Fibroblast of the conjunctiva (primary cell): ENCODE data around the gene PLK3.
"Not testable (repeated sequence)": the region's sequence is repeated elsewhere in the genome, so short reads cannot be mapped to it uniquely, and the experiment has no call there.

Source experiments
- DNase-seq: peaks from one replicate; pipeline ENCODE4 v3.0.0-alpha.2; 2010; ENCODE audit warnings: low read depth

PLK3 gene

DNA sequence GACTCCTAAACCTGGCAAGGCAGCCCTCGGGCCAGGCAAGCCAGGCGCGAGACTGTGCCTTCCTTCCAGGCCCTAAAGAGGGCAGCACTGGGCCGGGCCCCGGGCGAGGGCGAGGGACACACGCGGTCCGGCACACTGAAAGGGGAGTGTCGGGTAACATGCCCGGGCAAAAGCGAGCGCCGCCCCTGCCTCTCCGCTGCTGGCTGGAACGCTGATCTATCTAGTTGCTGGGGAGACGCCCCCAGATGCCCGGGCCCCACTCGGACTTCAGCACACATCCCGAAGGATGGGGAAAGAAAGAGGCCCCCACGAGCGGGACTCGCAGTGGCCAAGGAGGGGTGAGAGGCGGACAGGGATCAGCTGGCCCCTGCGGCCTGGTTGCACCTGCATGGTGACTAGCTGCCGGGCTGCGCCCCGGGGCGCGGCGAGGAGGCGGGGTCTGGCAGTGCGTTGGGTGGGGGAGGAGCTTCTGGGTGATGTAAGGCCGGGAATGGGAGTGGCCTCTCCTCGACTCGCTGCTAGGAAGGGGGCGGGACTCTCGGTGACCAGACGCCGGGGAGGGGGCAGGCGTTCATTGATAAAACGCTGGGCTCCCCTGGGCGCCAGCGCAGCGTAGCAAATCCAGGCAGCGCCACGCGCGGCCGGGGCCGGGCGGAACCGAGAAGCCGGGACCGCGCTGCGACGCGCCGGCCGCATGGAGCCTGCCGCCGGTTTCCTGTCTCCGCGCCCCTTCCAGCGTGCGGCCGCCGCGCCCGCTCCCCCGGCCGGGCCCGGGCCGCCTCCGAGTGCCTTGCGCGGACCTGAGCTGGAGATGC is at the start of gene PLK3:
Gene PLK3, plus strand, starts transcription at position 608 of the 815 bp plus-strand sequence. Its CDS starts 87 bp downstream, at position 695.
- DNase-seq: peak; percentile 97

DNA sequence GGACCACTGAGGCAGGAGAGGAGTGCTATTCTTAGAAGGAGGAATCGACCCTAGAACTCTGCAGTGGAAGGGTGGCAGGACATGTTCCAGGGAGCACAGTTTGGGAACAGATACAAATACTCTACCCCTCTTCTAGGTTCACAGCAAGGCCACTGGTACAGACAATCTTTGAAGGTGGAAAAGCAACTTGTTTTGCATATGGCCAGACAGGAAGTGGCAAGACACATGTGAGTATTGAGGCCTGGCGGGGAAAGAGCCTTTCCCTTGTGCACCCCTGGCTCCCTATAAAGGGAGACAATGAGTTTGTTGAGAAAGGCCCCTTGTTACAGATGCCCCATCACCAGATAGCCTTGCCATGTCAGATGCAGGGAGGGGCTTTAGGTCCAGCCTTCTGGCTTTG is 42.8 kb upstream of the PLK3 start:
- no peak for DNase-seq

DNA sequence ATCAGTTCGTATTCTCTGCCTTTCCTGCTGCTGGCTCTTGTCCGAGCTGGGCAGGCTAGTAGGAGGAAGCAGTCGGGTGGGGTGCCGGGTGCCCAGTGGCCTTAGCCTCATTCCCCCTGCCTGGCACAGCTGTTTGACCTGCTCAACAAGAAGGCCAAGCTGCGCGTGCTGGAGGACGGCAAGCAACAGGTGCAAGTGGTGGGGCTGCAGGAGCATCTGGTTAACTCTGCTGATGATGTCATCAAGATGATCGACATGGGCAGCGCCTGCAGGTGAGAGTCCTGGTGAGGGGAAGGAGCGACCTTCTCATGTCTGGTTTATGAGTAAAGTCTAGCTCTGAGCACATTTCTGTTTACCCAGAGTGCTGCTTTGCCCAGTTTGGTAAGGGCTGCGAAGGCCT is 41.1 kb upstream of the PLK3 start:
- no peak for DNase-seq

DNA sequence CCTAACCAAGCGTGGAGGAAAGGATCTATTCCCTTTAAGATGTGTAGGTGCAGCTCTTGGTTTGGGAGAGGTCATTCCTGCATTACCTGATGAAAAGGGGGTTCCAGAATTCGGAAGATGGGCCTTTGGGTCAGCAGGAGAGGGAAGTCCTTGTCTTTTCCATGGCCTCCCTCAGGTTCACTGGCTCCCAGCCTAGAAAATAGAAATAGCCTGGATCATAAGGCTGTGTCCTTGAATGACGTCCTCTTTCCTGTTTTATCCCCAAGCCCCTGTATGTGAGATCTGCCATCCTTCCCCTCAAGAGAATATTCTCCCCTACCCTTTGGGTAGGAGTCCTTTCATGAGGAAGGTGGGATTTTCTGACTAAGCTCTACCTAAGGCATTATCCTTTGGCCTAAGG is 39.3 kb upstream of the PLK3 start:
- DNase-seq: no peak

DNA sequence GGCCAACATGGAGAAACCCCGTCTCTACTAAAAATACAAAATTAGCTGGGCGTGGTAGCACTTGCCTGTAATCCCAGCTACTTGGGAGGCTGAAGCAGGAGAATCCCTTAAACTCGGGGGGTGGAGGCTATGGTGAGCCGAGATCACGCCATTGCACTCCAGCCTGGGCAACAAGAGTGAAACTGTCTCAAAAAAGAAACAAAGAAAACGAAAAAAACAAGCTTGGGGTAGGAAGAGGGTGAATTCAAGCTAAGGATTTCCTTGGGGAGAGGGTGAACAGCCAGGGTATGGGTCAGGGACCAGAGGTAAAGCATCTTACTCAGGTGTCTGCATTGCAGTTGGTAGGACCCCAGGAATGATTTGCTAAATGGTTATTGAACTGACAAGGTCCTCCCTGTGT is 33.8 kb upstream of the PLK3 start:
- not testable (repeated sequence) for DNase-seq

DNA sequence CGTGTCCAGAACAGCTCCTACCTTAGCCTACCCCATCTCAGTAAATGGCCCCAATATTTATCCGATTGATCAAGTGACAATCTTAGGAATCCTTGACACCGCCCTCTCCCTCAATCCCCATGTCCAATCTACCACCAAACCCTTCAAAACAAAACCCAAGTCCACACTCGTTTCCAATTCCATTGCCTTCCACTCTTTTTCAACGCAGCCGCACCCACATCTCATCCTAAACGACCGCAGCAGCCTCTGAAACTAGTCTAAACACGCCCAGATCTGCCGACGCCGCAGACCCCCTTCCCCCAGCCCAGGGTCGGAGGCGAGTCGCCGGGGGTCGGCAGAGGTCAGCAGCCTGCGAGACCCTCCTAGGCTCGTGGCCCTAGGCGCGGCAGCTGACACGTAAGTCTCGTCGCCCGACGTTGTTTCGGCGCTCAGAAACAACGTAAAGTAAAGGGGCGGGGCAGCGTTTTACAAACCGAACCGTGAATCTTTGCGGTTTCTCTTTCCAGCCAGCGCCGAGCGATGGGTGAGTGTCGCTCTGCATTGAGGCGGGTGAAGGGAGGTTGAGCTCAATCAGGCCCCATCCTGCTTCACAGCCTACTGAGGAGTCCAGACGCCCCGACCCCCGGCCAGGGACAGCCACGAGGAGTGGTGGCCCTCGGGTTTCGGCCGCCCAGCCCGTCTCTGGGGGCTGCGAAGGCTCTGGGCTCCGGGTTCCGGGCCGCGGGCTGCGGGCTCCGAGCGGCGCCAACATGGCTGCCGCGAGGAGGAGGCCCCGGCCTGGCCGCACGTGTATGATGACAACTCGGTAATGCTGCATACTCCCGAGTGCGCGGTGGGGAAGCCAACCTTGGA is 24.9 kb upstream of the PLK3 start, which contains the start of gene RPS8:
Gene RPS8, plus strand, starts transcription at position 463 of the 852 bp plus-strand sequence. Its CDS starts 57 bp downstream, at position 520.
- peak; percentile 89 for DNase-seq

DNA sequence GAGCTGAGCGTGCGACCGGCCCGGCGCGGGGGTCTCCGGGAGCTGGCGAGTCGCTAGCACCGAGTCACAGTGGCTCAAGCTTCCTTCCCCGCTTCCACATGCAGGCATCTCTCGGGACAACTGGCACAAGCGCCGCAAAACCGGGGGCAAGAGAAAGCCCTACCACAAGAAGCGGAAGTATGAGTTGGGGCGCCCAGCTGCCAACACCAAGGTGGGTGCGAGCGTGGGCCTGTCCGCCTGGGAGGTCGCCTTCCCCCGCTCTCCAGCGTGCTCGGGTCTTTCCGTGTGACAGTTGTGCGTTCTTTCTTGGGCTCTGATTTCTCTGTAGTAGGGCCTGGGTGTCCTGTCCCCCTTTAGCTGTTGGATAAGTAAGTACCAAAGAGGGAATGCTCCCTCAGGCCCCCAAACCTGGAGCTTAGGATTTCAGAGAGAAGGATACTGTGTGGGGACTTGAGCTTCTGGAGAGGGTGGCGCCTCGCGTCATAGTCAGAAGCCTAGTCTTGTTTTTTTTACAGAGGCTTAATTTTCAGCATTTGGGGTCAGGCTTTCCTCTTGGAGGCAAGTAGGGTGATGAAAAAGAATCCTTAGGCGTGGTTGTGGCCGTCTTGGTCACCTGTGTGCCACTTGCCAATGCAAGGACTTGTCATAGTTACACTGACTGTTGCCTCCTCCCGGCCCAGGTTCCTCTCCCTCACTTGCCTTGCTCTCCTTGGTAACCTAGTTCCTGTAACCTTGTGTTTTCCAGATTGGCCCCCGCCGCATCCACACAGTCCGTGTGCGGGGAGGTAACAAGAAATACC is 24.0 kb upstream of the PLK3 start:
- DNase-seq: no peak

DNA sequence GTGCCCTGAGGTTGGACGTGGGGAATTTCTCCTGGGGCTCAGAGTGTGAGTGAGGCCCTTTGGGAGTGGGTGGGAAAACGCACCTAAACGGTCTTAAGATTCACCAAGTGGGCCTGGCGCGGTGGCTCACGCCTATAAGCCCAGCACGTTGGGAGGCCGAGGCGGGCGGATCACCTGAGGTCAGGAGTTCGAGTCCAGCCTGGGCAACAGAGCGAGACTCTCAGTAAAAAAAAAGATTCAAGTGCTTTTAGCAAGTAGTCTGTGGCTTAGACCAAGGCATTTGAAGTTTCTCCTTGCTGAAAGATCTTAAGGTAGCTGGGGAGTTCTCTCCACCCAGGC is 23.5 kb upstream of the PLK3 start:
- no peak for DNase-seq

DNA sequence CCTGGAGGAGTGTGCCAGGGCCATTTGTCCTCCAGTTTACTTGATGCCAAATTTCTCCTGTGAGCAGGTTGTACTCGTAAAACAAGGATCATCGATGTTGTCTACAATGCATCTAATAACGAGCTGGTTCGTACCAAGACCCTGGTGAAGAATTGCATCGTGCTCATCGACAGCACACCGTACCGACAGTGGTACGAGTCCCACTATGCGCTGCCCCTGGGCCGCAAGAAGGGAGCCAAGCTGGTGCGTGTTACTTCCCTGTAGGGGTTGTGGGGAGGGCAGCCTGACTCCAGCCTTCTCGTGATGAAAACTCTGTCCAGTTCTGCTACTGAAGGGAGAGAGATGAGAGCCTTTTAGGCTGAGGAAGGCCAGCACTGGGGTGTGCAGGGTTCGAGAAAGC is 22.6 kb upstream of the PLK3 start:
- no peak for DNase-seq

DNA sequence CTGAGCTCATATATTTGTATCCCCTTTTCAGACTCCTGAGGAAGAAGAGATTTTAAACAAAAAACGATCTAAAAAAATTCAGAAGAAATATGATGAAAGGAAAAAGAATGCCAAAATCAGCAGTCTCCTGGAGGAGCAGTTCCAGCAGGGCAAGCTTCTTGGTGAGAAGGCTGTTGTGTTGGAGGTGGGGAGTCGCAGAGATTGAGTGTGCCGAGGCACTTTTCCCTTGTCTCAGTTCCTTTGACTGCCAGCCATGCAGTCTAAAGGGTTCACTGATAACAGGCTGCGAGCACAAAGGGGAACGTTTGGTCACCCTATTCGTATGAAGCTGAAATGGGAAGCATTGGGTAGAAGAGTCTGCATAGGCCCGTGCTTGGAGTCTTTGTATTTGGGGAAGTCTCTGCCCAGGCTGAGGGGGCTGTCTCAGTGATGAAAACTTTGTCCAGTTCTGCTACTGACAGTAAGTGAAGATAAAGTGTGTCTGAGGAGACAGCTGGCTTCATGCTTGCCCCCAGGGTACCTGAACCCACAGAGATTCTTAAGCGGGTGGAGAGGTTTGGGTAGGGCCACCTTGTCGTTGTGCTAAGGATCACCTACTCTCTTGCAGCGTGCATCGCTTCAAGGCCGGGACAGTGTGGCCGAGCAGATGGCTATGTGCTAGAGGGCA is 22.1 kb upstream of the PLK3 start:
- no peak for DNase-seq

DNA sequence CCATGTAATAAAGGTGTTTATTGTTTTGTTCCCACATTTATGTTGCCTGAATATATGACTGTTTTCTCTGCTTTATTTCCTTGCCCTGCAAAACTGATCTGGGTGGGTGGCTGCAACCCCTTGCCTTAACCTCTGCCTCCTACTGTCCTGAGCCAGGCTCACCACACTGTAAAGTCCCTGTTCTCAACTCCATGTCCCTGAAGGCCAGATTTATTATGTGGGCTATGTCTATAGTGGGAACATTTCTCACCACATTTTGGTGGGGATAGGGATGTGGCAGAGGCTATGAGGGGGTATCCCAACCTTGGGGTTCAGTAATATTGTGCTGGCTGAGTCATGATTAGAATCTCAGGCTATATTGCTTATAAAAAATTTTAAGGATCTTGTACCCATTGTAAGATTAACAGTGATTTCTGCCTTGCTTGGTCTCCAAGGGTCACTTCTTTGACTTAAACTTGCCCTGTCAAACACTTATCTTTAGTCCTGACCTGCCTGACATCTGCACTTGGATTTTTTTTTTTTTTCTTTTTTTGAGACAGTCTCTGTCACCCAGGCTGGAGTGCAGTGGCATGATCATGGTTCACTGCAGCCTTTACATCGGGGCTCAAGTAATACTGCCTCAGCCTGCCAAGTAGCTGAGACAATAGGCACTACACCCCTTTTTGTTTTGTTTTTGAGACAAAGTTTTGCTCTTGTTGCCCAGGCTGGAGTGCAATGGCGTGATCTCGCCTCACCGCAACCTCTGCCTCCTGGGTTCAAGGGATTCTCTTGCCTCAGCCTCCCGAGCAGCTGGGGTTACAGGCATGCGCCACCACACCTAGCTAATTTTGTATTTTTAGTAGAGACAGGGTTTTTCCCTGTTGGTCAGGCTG is 21.2 kb upstream of the PLK3 start:
- no peak for DNase-seq

GRCh38 chr1:44780583-44781121 is 19.5 kb upstream of the PLK3 start:
- no peak for DNase-seq

- no peak for DNase-seq
These were observed 16.5 kb upstream of the PLK3 start for GRCh38 chr1:44783697-44784093.

GRCh38 chr1:44784094-44785028 is 15.8 kb upstream of the PLK3 start:
- DNase-seq: no peak

- DNase-seq: no peak
These were observed 15.2 kb upstream of the PLK3 start for GRCh38 chr1:44785029-44785380.

- DNase-seq: no peak
These were observed 14.6 kb upstream of the PLK3 start for GRCh38 chr1:44785501-44786137.

GRCh38 chr1:44786138-44786840 is 13.9 kb upstream of the PLK3 start:
- DNase-seq: no peak

DNA sequence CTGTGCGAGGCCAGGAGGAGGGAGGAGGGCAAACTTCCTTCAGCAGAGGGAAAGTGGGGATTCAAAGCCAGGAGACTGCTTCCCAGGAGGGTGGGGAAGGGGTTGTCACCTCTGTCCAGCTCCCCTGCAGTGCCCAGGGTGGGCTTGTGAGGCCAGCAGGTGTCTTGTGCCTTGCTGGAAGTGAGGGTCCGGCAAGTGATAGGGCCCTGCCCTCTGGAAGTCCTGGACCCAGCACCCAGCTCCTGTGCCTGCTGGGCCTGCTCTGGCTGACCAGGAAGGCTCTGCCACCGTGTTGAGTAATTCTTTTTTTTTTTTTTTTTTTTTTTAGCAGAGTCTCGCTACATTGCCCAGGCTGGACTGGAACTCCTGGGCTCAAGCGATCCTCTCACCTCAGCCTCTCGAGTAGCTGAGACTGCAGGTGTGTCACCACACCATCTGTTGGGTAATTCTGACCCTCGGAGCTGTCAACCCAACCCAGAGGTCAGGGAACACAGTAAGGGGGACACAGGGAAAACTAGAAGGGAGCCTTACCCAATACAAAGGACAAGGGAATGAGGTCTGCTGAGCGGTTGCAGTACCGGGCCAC is 13.2 kb upstream of the PLK3 start:
- DNase-seq: no peak
